Thyroid gland (tissue), 4 donors: ENCODE data around the gene FLT3.

Experiments used
- CTCF ChIP-seq, 6 experiments: fragments of 200-600 bp in 3 of 6; fragments of 450-650 bp in 3 of 6; sonication (generic) in 3 of 6; IDR thresholded peaks; one replicate each; pipeline ENCODE4 v1.5.1; 2016 to 2019; ENCODE audit warnings: antibody characterized with exemption in 6 of 6, mild to moderate bottlenecking in 2 of 6, inconsistent platforms in 1 of 6, moderate library complexity in 1 of 6
- POLR2A ChIP-seq, 2 donors: fragments of 450-650 bp; IDR thresholded peaks; one replicate each; pipeline ENCODE4 v1.6.1; 2017; ENCODE audit warnings: antibody characterized with exemption in 2 of 2, mild to moderate bottlenecking in 2 of 2, moderate library complexity in 1 of 2

- TF ChIP-seq CTCF (IDR thresholded peaks at IDR 0.05) (no peak), POLR2A (IDR thresholded peaks at IDR 0.05) (no peak)
Observed at GRCh38 chr13:27981006-27981708, 119.2 kb downstream of the FLT3 start.
